HG03097 (cell line): ENCODE results near the gene SDCCAG8.

Source experiments
- ATAC-seq: cut with Tn5 transposase; IDR thresholded peaks from one replicate; pipeline ENCODE4 v1.9.1; 2021; ENCODE audit not compliant: unreplicated experiment, low FRiP score

Gene SDCCAG8

DNA sequence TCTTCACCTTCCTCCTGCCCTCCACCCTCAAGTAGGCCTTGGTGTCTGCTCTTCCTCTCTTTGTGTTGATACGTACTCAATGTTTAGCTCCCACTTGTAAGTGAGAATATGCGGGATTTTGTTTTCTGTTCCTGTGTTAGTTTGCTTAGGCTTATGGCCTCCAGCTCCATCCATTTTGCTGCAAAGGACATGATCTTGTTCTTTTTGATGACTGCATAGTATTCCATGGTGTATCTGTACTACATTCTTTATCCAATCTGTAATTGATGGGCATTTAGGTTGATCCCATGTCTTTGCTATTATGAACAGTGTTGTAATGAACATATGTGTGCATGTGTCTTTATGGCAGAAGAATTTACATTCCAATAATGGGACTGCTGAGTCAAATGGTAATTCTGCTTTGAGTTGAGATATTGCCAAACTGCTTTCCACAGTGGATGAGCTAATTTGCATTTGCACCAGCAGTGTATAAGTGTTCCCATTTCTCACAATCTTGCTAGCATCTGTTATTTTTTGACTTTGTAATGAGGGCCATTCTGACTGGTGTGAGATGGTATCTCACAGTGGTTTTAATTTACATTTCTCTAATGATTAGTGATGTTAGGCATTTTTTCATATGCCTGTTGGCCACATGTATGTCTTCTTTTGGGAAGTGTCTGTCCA is 272.7 kb downstream of the SDCCAG8 start:
- no peak for ATAC-seq

DNA sequence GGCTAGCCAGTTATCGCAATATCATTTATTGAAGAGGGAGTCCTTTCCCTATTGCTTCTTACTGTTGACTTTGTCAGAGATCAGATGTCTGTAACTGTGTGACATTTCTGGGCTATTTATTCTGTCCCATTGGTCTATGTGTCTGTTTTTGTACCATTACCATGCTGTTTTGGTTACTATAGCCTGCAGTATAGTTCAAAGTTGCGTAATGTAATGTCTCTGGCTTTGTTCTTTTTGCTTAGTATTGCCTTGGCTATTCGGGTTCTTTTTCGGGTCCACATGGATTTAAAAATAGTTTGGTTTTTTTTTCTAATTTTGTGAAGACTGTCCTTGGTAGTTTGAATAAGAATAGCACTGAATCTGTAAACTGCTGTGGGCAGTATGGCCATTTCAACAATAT is 273.7 kb downstream of the SDCCAG8 start:
- ATAC-seq: no peak

DNA sequence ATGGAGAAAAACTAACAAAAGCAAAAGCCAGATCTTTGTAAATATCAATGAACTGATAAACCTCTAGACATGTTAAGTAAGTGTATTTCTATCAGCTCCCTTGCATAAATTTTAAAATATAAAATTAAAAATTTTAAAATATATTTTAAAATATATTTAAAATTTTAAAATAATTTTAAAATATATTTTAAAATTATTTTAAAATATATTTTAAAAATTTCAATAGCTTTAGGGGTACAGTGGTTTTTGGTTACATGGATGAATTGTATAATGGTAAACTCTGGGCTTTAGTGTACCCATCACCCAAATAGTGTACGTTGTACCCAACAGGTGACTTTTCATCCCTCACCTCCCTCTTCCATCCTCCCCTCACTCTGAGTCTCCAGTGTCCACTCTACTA is 279.2 kb downstream of the SDCCAG8 start:
- ATAC-seq: no peak

DNA sequence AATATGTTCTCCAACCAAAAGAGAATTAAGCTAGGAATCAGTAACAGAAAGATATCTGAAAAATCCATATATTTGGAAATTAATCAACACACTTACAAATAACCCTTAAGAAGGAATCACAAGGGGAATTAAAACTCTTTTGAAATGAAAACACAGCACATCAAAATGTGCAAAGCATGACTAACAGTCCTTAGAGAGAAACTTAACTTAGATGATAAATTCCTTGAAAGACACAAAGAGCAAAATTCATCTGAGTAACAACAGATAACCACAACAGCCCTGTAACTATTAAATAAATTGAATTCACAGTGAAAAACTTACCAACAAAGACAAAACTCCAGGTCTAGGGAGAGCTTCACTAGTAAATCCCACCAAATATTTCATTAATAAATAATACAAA is 283.8 kb downstream of the SDCCAG8 start:
- no peak for ATAC-seq

DNA sequence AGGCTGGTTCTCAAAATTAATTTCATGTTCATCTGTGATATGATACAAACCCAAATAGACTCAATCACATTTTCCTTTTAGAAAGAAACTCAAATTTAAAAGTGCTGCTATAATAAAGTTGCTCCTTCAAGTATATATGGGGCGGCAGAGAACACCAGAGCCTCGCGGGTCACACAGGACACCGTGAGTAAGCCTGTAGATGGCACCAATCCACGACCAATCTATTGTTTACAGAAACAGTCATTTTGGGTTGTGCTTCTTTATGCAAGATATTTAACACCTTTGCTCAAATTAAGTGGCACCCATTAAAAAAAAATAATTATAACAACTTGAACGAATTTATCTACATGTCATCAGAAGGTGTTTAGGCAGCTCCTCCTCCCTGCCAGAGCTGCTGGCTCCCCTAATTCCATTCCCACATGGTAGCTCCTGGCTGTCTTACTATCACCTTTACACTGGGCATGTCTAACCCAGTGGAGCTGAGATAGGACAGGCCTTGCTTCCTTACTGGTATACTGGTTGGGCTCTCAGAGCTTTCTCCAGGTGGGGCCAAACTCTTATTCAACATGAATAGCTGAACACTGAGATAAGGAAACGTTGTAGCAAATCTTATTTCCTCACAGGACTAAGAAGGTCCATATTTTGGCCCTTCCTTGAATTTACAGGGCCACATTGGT is 287.0 kb downstream of the SDCCAG8 start:
- ATAC-seq: no peak

DNA sequence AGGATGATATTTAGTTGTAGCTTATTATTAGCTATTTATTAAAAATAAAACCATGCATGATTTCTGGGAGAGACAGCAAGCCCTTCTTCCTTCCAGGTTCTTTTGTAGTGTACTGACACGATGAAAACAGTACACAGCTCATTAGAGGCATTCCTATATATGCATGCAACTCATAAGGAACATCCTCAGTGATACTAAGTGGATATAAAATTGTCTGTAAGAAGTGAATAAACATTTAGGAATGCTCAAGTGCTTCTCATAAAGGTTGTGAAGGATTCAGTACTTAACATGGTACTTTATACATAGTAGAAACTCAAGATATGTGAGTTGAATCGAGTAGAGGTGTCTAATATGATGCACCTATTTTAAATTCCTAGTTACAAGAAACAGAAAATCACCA is 287.7 kb downstream of the SDCCAG8 start:
- ATAC-seq: no peak

DNA sequence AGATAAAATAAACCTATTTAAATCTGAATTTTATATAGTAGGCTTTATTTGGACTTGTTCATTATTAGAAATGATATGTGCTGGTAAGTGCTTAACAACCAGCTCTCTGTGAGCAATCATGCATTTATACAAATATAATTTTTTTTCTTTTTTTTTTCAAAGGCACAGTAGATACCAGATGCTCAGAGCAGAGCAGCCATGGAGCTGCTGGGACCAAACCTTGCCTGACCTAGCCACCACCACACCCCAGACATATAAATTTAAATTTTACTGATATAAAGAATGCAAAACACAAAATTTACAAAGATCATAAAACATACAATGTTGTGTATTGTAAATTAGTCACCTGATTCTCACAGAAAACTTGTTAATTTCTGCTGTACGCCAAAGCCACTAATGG is 290.6 kb downstream of the SDCCAG8 start:
- ATAC-seq: no peak

DNA sequence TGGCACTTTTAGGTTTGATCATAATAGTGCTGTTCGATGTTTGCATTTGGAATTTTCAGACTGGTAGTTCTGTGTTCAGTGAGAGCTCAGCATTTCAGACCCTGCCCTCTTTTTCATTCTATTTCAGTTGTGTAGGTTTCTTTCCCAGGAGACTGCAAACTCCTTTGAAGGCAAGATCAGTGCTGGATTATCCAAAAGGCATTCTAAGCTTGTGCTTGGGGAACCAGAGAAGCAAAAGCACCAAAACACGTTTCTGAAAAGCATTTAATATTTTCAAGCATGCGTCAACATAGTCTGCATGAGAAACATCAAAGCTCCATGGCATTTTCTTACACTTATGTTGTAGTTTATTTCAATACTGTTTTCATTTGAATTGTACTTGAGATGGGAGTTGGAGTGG is 292.1 kb downstream of the SDCCAG8 start:
- ATAC-seq: no peak

DNA sequence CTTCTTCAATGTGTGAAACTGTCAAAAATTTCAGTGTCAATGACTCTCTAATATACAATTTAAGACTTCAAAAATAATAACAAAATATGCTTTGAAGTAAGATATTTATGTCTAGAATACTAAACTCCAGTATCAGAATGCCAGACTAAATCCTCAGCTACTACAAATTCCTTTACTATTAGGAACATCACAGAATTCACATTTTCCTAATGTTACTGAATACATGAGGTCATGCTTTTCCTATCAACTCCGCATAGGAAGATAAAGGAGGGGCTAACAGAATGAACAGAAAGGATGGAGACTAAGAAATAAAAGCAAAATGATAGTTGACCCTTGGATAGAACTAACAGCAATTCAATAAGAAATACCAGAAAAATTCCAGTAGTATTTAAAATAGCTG is 292.7 kb downstream of the SDCCAG8 start:
- no peak for ATAC-seq

DNA sequence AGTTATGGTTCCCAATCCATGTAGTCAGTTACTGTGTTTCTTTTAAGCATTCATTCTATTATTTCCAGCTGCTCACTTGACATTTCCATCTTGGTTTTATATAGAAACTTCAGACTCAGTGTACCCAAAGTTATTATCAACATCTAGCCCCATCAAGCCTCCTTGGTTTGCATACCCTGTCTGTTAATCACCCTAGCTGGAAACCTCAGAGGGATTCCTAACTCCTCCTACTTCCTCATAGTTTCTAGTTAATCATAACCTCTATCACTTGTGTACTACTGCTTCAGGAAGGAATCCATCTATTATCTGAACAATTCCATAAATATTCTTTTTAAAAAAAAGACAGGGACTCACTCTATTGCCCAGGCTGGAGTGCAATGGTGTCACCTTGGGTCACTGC is 293.3 kb downstream of the SDCCAG8 start:
- no peak for ATAC-seq
